CD4-positive, alpha-beta T cell treated with Interleukin-15 for 4 hours (primary cell): Measurements from ENCODE around the gene LAMC3.

ENCODE experiments used
- DNase-seq: peaks from one replicate; pipeline ENCODE4 v3.0.0-alpha.2; 2020; ENCODE audit warnings: low spot score

LAMC3 gene

DNA sequence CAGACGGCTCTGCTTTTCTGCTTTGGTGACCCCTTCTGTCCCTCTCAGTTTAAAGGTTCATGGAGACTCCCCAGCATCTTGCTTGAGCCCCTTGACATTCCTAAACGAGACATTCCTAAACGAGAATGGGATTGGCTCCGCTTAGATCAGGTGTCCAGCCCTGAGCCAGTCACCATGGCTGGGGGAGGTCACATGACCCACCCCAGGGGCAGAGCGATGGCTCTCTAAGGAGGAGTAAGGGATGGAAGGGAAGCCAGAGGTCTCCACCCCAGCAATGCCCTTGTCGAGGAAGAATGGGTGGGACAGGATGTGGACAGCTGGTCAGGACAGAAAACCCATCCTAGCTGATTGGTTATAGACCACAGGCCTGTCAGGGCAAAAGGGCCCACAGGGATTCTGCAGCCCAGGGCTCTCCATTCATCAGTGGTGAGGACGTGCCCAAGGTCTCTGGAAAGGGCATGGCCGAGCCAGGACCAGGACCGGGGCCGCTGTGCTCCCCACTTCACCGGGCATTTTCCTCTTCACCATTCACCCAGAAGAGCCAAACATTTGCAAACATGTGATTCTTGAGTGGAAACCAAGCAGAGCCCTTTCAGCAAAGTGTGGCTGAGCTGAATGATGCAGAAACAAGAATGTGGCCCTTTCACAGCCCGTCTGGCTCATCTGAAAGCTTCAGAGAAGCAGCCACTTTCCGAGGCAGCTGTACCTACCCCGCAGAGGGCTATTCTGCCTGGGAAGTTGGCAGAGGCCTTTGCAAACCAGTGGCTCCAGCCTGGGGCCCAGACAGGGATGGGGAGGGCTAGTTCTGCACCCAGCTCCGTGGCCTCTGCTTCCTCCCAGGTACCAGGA lies 67.6 kb downstream of the LAMC3 start:
- no peak for DNase-seq

DNA sequence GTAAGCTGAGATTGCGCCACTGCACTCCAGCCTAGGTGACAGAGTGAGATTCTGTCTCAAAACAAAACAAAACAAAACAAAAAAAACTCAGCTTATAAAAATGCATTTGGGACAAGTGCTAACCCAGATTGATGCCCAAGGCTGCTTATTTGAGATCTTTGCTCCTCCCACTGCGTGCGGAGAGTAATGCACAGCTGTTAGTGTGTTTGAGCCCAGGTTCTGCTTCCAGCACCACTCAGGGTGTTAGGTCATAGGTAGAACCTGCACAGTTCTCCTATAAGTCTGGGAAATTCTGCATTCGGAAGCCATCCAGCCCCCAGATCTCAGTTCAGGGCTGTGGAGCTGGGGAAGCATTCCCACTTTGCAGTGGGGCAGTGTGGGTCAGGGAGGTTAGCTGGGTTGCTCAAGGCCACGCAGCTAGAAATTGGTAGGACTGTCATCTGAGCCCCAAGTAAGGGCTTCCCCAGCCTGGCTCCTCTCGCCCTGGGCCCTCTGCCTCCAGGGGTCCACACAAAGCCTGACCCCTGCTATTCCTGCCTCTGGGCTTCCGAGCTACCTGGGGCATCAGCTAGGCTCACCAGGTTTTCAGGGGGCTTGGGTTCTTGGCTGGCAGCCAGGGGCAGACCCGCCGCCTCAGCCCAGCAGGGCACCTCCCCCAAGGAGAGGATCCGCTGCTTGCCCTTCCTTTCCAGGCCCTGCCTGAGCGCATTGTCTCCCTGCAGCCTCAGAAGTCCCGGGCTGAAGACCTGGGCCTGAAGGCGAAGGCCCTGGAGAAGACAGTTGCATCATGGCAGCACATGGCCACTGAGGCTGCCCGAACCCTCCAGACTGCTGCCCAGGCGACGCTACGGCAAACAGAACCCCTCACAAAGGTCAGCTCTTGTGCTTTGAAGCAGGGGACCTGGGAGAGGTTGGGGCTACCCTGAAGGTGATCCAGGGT lies 69.7 kb downstream of the LAMC3 start:
- DNase-seq, result no peak

DNA sequence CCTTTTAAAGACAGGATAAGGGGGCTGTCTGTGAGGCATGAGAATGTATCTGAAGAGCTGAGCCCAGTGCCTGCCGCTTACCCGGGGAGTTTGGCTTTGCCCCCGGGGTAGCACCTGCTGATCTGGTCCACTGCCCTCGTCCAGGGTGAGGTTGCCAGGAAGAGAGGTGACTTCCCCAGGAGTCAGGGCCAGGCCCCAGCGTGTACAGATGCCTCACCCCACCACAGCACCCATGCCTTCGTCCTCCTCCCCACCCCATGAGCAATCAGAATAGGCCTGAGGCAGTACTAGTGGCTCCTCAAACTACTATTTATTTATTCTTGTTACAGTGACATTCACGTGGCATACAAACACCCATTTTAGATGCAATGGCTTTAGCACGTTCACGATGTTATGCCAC lies 71.6 kb downstream of the LAMC3 start:
- DNase-seq, result no peak

DNA sequence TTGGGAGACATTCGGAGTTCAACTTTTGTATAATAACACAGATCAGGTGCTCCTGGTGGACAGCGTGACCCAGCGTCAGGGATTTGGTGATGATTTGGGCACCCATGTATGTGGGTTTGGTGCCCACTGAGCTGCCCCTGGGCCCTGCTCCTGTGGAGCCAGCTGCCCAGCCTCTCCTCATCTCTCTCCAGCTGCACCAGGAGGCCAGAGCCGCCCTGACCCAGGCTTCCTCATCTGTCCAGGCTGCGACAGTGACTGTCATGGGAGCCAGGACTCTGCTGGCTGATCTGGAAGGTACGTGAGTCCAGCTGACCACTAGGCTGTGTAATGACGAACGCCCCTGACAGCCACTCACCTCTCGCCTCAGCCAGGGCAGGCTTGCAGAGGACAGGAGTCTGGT lies 72.9 kb downstream of the LAMC3 start:
- DNase-seq, result no peak

DNA sequence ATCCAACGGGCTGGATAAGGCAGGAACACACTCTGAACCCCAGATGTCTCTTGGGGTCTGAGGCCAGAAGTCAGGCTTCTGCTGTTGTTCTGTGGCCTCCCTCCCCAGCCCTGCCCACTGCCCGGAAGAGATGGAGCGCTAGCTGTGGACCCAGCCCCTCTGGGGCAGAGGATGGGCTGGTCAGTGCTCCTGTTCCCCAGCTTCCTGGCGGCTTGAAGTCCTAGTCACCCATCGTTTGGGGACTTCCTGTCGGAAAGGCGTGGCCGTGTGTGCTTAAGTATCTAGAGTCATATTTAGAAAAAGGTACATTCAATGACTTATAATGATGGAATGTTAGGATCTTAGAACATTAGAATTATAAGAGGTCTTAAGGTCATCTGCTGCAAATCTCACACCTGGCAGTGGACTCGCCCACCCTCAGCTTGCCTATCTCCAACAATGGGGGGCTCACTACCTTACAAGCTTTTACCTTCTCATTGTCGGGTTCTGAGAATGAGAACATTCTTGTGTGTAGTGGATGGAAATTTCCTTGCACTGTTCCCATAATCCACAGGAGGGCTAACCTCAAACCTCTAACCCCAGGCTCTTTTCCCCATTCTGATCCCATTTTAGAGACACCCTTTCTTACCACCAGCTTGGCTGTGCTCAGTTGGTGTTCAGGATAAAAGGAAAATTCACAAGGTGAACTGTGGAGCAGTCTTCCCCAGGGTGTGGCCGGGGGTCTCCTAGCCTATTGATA lies 74.0 kb downstream of the LAMC3 start:
- DNase-seq, result no peak

DNA sequence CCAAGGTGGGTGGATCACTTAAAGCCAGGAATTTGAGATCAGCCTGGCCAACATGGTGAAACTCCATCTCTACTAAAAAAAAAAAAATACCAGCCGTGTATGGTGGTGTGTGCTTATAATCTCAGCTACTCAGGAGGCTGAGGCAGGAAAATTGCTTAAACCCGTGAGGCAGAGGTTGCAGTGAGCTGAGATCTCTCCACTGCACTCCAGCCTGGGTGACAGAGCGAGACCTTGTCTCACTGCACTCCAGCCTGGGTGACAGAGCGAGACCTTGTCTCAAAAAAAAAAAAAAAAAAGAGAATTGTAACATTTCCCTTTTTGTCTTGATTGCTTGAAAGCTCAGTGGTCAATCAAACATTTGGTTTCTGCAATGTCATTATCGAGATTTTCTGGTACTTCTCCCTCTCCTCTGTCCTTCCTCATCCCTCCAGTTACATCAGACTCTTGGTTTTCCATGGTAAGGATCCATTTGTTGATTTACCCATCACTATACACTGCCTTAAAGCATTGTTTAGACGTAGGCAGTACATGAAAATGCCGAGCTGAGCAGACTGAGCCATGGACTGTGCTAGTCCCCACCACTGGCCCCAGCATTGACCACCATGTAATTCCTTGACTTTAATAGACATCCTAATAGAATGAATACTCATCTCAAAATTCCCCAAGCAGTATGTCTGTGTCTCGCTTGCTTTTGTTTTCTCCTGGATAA lies 75.8 kb downstream of the LAMC3 start:
- no peak for DNase-seq

DNA sequence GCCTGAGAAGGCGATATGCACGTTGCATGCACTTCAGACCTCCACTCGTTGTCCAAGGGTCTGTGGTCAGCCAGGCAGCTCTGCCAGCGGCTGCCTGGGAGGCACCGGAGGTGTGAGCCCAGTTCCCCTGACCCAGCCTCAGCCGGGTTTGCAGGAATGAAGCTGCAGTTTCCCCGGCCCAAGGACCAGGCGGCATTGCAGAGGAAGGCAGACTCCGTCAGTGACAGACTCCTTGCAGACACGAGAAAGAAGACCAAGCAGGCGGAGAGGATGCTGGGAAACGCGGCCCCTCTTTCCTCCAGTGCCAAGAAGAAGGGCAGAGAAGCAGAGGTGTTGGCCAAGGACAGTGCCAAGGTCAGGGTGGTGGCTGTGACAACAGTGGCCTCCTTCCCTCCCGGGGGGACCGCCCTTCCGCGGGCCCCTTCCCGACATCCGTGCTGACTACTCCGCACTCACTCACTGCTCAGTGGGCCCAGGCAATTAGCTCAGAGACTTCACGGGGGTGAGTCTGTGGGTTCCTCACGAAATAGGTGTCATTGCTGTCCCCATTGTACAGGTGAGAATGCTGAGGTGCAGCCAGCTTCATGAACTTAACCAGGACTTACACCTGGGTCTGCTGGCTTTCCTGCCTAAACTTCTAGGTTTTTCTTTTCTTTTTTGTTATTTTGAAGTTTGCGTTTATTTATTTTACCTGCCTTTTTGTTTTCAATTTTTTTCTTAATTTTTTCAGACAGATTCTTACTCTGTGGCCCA lies 76.6 kb downstream of the LAMC3 start:
- DNase-seq, result no peak

DNA sequence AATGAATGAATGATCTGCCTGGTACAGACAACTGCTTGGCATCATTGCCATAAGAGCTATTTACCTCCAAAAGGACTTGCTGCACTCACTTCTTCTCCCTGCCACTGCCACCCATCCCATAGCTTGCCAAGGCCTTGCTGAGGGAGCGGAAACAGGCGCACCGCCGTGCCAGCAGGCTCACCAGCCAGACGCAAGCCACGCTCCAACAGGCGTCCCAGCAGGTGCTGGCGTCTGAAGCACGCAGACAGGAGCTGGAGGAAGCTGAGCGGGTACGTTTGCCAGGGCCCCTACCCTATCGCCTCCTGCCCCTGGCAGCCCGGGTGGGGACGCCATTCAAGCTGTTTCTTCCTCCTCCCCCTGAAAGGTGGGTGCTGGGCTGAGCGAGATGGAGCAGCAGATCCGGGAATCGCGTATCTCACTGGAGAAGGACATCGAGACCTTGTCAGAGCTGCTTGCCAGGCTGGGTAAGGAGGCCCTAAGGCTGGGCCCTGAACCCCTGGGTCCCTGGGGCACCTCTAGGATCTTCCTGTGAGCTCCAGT lies 78.5 kb downstream of the LAMC3 start:
- no peak for DNase-seq

DNA sequence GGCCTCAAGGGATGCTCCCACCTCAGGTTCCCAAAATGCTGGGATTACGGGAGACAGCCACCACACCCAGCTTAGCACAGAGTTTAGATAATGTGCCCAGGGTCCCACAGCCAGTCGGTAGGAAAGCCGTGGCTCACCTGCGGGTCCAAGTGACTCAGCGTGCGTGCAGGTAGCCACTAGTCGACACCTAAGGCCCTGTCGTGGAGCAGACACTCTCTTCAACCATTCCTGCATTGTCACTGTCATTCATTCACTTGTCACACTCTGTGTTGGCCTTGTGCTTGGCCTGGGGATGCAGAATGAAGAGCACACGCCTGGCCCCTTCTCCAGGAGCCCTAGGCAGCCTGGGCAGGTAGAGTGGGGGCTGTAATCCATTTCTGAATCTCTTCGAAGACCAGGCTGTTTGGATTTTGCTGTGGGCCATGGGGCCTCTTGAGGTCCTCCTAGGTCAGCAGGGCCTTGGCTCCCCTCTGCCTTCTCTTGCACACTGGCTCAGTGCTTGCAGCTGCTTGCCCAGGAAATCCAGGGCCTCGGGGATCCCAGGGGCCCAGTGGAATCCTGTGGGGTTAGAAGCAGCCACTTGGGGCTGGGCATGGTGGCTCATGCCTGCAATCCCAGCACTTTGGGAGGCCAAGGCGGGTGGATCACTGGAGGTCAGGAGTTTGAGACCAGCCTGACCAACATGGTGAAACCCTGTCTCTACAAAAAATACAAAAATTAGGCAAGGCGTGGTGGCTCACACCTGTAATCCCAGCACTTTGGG lies 81.2 kb downstream of the LAMC3 start:
- DNase-seq, result no peak

DNA sequence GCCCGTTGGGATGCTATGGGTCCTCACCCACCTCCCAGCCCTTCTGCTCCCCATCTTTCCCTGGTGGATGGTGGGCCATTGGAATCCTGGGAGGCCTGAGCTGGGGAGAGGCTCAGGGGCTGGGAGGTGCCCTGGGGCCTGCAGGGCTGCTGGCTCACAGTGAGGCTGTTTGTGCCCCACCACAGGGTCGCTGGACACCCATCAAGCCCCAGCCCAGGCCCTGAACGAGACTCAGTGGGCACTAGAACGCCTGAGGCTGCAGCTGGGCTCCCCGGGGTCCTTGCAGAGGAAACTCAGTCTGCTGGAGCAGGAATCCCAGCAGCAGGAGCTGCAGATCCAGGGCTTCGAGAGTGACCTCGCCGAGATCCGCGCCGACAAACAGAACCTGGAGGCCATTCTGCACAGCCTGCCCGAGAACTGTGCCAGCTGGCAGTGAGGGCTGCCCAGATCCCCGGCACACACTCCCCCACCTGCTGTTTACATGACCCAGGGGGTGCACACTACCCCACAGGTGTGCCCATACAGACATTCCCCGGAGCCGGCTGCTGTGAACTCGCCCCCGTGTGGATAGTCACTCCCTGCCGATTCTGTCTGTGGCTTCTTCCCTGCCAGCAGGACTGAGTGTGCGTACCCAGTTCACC lies 82.5 kb downstream of the LAMC3 start:
- DNase-seq, result no peak

DNA sequence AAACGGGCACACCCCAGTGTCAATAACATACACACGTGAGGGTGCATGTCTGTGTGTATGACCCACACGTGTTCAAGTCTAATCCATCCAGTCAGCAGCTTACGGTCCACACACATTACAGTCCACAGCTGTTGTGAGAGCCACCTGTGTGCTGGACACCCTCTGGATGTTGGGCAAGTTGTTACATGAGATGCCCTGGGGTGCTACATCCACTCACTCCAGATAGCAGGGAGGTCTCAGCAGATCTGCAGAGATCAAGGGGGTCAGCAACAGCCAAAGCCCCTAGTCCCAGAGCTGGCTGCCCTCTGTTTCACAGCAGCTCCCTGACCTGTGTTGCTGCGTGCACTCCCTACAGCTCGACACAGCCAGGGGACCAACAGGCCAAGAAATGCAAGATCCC lies 83.1 kb downstream of the LAMC3 start:
- no peak for DNase-seq

DNA sequence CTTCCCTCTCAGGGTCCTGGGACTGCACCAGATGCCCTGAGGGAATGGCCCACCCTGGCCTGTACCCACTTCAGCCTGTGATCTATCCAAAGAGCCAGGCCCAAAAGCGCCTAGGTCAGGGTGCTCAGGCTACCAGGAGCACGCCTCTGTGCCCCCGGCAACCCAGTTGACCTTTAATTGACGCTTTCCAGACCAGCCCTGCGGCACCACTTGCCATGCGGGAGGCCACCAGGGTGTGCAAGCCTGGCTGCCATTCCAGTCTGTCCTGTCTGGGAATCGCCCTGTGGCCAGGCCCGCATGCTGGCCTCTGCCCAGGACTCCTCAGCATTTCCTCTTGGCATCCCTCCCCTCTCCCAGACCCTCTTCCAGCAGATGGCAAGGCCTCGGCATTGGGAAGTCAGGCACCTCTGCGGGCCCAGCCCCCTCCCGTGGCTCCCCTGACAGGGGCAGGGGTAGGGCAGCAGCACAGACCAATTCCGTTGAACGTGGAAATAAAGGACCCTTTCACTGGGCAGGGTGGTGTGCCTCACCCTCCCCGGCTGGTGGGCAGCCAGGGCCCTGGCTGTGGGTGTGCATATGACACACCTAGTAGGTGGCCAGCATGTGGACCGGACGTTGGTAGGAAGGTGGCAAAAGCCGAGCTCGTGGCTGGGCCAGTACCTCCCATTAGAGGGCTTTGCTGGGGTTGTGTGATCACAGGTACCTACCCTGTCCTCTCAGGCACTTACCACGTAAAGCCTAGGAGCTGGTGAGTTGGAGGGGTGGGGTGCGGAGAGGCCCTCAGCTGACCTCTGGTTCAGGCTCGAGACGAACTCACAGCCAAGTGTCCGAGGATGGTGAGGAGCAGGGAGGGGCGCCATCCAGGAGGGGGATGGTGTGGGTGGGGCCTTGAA lies 83.8 kb downstream of the LAMC3 start:
- DNase-seq, result no peak

DNA sequence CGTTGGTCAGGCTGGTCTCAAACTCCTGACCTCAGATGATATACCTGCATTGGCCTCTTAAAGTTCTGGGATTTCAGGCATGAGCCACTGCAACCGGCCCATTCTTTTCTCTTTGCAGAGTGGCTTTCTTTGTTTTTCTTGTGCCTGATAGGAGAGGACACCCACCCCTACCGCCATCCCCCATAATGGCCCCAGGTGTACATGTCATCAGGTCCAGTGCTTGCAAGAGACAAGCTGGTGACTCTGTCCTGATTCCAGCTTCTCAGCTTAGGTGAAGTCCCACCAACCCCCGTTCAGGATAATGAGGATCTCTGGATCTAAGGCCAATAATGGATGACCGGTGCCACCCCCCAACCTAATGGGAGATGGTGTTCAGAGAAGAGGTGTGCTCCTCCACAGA lies 85.0 kb downstream of the LAMC3 start:
- DNase-seq, result no peak

DNA sequence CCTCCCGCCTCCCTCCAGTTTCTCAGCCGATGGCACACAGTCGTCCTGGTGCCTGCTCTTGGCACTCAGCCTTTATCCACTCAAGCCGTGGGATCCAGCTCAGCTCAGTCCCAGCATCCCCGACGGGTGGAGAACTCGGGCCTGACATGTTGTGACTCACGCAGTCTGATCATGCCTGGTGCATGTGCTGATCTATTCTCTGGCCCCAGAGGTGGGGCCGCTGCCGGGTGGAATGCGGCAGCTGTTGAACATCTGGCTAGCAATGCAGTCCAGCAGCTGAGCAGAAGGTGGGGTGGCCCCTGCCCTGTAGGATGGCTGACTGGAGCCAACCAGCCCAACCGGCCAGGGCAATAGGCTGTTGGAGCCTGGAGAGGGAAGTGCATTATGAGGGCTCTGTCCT lies 85.6 kb downstream of the LAMC3 start:
- DNase-seq, result no peak

DNA sequence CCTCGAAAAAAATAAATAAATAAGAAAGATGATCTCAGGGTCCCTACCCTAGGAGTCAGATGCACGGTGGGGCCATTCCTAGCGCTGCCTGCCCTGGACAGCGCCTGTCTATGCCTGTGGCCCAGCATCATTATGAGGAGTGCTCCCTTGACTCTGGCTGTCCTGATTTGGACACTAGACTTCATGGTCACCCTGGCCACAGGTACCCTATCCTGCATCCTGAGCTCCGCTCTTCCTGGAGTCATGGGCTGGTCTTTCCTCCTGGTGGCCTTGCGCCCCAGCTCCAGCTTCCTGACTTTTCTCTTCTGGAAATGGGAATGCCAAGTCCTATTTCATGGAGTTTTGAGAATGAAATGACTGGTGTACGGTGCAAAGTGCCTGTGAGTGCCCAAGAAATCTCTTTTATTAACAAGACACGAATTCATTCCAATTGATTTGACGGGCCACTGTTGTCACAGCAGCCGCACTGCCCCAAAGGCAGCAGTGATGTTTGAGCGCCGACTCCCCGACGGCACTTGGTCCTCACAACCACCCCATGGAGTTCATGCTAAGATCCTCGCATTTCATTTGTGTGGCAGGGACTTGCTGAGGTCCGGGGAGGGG lies 86.8 kb downstream of the LAMC3 start:
- no peak for DNase-seq

DNA sequence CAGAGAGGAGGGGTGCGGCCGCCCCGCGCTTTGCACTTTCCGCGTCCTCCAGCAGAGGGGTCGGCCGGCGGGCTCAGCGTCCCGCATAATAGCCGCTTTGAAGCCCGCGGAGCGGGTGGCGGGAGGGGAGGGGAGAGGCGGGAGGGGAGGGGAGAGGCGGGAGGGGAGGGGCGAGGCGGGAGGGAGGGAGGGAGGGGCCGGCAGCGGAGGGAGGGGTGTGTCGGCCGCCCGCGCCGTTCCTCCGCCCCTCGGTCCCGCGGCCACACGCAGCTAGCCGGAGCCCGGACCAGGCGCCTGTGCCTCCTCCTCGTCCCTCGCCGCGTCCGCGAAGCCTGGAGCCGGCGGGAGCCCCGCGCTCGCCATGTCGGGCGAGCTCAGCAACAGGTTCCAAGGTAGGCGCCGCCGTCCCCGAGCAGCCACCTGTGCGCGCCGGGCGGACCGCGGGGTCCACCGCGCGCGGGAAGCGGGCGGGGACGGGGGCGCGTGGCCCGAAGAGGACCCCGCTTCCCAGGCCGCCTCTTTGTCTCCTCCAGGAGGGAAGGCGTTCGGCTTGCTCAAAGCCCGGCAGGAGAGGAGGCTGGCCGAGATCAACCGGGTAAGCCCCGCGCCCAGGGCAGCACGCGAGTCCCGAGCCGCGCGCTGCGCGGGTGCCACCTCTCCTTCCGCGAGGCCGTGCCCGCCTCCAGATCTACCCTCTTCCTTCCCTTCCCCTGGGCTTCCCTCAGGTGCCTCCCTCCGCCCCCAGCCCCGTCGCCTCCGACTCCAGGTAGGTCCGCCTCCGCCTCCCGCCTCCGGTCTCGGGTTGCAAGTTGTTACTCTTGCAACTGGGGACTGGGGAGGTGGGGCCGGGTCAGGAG lies 87.5 kb downstream of the LAMC3 start, which contains the start of gene AIF1L:
TSS of gene AIF1L (plus strand) at position 263 of the 857 bp plus-strand sequence. CDS start at position 362, 99 bp downstream.
- no peak for DNase-seq
